Neural cell (in vitro differentiated cells): Measurements from ENCODE around the gene UFD1.

ENCODE experiments used
- CTCF ChIP-seq: fragments of 450-650 bp; IDR thresholded peaks from 2 replicates; pipeline ENCODE4 v1.5.1; 2014; ENCODE audit warnings: antibody characterized with exemption, mild to moderate bottlenecking, moderate library complexity; ENCODE audit not compliant: poor library complexity, severe bottlenecking
- EZH2 ChIP-seq: fragments of 200-600, 300-800 bp; shearing (Covaris generic), sonication (generic); IDR thresholded peaks from 2 replicates; pipeline ENCODE4 v1.6.1; 2014; ENCODE audit warnings: antibody characterized with exemption, low read length, borderline replicate concordance, mild to moderate bottlenecking; ENCODE audit not compliant: insufficient read depth, poor library complexity, severe bottlenecking
- MXI1 ChIP-seq: fragments of 450-650 bp; conservative IDR thresholded peaks from 2 replicates; pipeline ENCODE4 v1.6.1; 2014; ENCODE audit warnings: antibody characterized with exemption, mild to moderate bottlenecking; ENCODE audit not compliant: poor library complexity, severe bottlenecking
- TF ChIP-seq, protein P1 (sequence below): IDR thresholded peaks from 2 replicates; pipeline ENCODE4 v1.6.1; 2012; ENCODE audit warnings: borderline replicate concordance

DNA sequence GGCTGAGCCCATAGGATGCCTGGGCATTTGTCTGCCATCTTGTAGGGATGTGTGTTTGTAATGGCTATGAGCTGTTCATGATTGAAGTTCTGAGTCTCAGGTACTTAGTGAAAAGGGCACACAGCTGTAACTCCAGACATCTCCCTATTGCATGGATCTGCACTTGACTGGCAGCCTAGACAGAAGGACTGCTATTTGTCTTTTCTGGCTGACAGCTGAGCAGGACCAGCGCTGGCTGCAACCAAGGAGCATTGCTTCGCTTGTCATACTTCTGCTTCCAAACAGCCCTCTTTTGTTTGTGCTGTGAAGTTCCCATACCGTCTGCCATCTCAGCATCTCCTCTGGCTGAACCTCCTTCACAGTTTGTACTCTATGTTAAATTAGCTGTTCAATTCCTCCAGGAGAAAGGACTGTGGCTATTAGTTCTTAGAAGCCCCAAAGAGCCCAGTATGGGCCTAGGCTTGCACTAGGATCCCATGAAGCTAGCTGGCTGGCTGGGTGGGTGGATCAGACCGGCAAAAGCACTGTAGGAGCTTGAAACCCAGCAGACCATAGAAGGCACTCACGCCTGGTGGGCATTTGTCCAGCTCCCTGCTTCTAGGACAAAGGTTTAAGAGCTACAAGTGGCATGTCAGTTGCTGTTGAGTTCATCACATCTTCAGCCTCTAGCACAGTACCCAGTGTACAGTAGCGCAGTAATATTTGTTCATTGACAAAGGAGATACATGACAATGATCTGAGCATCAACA is 67.9 kb downstream of the UFD1 start:
- TF ChIP-seq CTCF (no peak), EZH2 (no peak), MXI1 (no peak)
- TF ChIP-seq, protein P1, sequence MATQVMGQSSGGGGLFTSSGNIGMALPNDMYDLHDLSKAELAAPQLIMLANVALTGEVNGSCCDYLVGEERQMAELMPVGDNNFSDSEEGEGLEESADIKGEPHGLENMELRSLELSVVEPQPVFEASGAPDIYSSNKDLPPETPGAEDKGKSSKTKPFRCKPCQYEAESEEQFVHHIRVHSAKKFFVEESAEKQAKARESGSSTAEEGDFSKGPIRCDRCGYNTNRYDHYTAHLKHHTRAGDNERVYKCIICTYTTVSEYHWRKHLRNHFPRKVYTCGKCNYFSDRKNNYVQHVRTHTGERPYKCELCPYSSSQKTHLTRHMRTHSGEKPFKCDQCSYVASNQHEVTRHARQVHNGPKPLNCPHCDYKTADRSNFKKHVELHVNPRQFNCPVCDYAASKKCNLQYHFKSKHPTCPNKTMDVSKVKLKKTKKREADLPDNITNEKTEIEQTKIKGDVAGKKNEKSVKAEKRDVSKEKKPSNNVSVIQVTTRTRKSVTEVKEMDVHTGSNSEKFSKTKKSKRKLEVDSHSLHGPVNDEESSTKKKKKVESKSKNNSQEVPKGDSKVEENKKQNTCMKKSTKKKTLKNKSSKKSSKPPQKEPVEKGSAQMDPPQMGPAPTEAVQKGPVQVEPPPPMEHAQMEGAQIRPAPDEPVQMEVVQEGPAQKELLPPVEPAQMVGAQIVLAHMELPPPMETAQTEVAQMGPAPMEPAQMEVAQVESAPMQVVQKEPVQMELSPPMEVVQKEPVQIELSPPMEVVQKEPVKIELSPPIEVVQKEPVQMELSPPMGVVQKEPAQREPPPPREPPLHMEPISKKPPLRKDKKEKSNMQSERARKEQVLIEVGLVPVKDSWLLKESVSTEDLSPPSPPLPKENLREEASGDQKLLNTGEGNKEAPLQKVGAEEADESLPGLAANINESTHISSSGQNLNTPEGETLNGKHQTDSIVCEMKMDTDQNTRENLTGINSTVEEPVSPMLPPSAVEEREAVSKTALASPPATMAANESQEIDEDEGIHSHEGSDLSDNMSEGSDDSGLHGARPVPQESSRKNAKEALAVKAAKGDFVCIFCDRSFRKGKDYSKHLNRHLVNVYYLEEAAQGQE = no peak
